GM23338 (cell line): ENCODE measurements around the gene NELL2.

Experiments
- CREB1 ChIP-seq: fragments of 250-450 bp; sonication (Bioruptor Pico); IDR thresholded peaks from 2 replicates; pipeline ENCODE4 v1.5.0; 2020; ENCODE audit warnings: low read depth, mild to moderate bottlenecking, moderate library complexity
- EZH2 ChIP-seq: fragments of 200-600 bp; sonication (generic); IDR thresholded peaks from one replicate; pipeline ENCODE4 v1.8.0; 2017; ENCODE audit warnings: antibody characterized with exemption, mild to moderate bottlenecking, low read depth; ENCODE audit not compliant: unreplicated experiment
- EZH2phosphoT487 ChIP-seq: fragments of 200-600 bp; sonication (generic); IDR thresholded peaks from one replicate; pipeline ENCODE4 v1.8.1; 2018; ENCODE audit warnings: antibody characterized with exemption; ENCODE audit not compliant: unreplicated experiment
- JUNB ChIP-seq: IDR thresholded peaks from one replicate; pipeline ENCODE4 v1.6.1; 2016; ENCODE audit warnings: antibody characterized with exemption; ENCODE audit not compliant: unreplicated experiment
- NANOG ChIP-seq: IDR thresholded peaks from 2 replicates; pipeline ENCODE4 v1.6.1; 2016; ENCODE audit warnings: antibody characterized with exemption, borderline replicate concordance
- POLR2AphosphoS5 ChIP-seq: IDR thresholded peaks from 2 replicates; pipeline ENCODE4 v1.6.1; 2016; ENCODE audit warnings: antibody characterized with exemption, low read depth
- ZNF114 ChIP-seq: fragments of 250-450 bp; sonication (Bioruptor Pico); IDR thresholded peaks from 2 replicates; pipeline ENCODE4 v1.5.0; 2020; ENCODE audit warnings: mild to moderate bottlenecking, moderate library complexity
- ZNF331 ChIP-seq: fragments of 250-450 bp; sonication (Bioruptor Pico); IDR thresholded peaks from 2 replicates; pipeline ENCODE4 v1.5.0; 2020; ENCODE audit warnings: low read depth, mild to moderate bottlenecking, moderate library complexity
- TF ChIP-seq, protein P1 (sequence below): IDR thresholded peaks from one replicate; pipeline ENCODE4 v1.6.1; 2018; ENCODE audit warnings: antibody characterized with exemption; ENCODE audit not compliant: unreplicated experiment
- TF ChIP-seq, protein P2 (sequence below), 2 experiments: fragments of 200-600 bp in 1 of 2; sonication (generic) in 1 of 2; conservative IDR thresholded peaks; 2 replicates each; pipeline versions ENCODE4 v1.5.1 to v1.6.1; 2016 to 2017; ENCODE audit warnings: antibody characterized with exemption in 2 of 2, low read depth in 2 of 2, mild to moderate bottlenecking in 2 of 2, moderate library complexity in 1 of 2
- TF ChIP-seq, protein P3 (sequence below): IDR thresholded peaks from 2 replicates; pipeline ENCODE4 v1.6.1; 2016; ENCODE audit warnings: antibody characterized with exemption

DNA sequence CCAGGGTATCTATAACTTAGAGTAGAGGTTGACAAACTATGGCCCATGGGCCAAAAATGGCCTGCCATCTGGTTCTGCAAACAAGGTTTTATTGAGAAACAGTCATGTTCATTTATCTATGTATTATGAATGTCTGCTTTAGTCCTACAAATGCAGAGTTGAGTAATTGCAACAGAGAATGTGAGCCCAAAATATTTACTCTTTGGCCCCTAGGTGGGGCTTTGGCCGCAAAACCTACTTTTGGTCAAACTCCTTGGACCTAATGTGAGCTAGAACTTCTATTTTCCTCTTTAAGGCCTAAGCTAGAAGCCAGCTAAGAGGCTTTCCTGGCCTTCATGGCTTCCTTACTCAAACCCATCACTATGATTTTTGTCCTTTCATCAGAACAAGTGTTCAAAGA lies 379.1 kb downstream of the NELL2 start:
- TF ChIP-seq EZH2, result no peak
- TF ChIP-seq, protein P1, sequence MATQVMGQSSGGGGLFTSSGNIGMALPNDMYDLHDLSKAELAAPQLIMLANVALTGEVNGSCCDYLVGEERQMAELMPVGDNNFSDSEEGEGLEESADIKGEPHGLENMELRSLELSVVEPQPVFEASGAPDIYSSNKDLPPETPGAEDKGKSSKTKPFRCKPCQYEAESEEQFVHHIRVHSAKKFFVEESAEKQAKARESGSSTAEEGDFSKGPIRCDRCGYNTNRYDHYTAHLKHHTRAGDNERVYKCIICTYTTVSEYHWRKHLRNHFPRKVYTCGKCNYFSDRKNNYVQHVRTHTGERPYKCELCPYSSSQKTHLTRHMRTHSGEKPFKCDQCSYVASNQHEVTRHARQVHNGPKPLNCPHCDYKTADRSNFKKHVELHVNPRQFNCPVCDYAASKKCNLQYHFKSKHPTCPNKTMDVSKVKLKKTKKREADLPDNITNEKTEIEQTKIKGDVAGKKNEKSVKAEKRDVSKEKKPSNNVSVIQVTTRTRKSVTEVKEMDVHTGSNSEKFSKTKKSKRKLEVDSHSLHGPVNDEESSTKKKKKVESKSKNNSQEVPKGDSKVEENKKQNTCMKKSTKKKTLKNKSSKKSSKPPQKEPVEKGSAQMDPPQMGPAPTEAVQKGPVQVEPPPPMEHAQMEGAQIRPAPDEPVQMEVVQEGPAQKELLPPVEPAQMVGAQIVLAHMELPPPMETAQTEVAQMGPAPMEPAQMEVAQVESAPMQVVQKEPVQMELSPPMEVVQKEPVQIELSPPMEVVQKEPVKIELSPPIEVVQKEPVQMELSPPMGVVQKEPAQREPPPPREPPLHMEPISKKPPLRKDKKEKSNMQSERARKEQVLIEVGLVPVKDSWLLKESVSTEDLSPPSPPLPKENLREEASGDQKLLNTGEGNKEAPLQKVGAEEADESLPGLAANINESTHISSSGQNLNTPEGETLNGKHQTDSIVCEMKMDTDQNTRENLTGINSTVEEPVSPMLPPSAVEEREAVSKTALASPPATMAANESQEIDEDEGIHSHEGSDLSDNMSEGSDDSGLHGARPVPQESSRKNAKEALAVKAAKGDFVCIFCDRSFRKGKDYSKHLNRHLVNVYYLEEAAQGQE, result no peak
- TF ChIP-seq, protein P2, sequence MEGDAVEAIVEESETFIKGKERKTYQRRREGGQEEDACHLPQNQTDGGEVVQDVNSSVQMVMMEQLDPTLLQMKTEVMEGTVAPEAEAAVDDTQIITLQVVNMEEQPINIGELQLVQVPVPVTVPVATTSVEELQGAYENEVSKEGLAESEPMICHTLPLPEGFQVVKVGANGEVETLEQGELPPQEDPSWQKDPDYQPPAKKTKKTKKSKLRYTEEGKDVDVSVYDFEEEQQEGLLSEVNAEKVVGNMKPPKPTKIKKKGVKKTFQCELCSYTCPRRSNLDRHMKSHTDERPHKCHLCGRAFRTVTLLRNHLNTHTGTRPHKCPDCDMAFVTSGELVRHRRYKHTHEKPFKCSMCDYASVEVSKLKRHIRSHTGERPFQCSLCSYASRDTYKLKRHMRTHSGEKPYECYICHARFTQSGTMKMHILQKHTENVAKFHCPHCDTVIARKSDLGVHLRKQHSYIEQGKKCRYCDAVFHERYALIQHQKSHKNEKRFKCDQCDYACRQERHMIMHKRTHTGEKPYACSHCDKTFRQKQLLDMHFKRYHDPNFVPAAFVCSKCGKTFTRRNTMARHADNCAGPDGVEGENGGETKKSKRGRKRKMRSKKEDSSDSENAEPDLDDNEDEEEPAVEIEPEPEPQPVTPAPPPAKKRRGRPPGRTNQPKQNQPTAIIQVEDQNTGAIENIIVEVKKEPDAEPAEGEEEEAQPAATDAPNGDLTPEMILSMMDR (conservative IDR thresholded peaks at IDR 0.05; ENCODE audit: low read depth in 2 of 2), result peak; percentile 62 to 72
- no peak for TF ChIP-seq EZH2phosphoT487
- TF ChIP-seq POLR2AphosphoS5, result no peak
- no peak for TF ChIP-seq CREB1
- no peak for TF ChIP-seq ZNF331 (CRISPR knock-in tag)
- no peak for TF ChIP-seq NANOG
- TF ChIP-seq, protein P3, sequence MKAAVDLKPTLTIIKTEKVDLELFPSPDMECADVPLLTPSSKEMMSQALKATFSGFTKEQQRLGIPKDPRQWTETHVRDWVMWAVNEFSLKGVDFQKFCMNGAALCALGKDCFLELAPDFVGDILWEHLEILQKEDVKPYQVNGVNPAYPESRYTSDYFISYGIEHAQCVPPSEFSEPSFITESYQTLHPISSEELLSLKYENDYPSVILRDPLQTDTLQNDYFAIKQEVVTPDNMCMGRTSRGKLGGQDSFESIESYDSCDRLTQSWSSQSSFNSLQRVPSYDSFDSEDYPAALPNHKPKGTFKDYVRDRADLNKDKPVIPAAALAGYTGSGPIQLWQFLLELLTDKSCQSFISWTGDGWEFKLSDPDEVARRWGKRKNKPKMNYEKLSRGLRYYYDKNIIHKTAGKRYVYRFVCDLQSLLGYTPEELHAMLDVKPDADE, result no peak
- TF ChIP-seq JUNB, result no peak
- no peak for TF ChIP-seq ZNF114 (CRISPR knock-in tag)
